Loucy (cell line): ENCODE measurements around the gene NAALAD2.
A peak's percentile ranks its signal among the peaks of the same experiment; 100 is the strongest.

Experiments
- H2AFZ ChIP-seq: fragments of 200-600 bp; sonication (generic); 2 replicates; pipeline ENCODE4 v1.6.0; 2016; ENCODE audit warnings: antibody characterized with exemption, mild to moderate bottlenecking, low read length, moderate library complexity
- H3F3A ChIP-seq: fragments of 200-600 bp; 2 replicates; pipeline ENCODE4 v1.6.0; 2016; ENCODE audit warnings: antibody characterized with exemption, low read depth, mild to moderate bottlenecking
- H3K27me3 ChIP-seq: fragments of 200-600 bp; sonication (generic); 2 replicates; pipeline ENCODE4 v1.6.1; 2014; ENCODE audit warnings: low read length, mild to moderate bottlenecking; ENCODE audit not compliant: insufficient read depth, poor library complexity, severe bottlenecking
- H3K36me3 ChIP-seq: fragments of 200-600 bp; sonication (generic); 2 replicates; pipeline ENCODE4 v1.6.1; 2016; ENCODE audit warnings: low read length; ENCODE audit not compliant: insufficient read depth
- H3K4me1 ChIP-seq: fragments of 200-600 bp; sonication (generic); 2 replicates; pipeline ENCODE4 v1.5.1; 2014; ENCODE audit warnings: low read length, mild to moderate bottlenecking; ENCODE audit not compliant: insufficient read depth, poor library complexity, severe bottlenecking
- H3K4me2 ChIP-seq: fragments of 200-600 bp; sonication (generic); 2 replicates; pipeline ENCODE4 v1.6.0; 2014; ENCODE audit warnings: antibody characterized with exemption, low read length, low read depth, mild to moderate bottlenecking; ENCODE audit not compliant: poor library complexity, severe bottlenecking
- H3K4me3 ChIP-seq: fragments of 200-600 bp; sonication (generic); 2 replicates; pipeline ENCODE4 v1.5.1; 2014; ENCODE audit warnings: low read length, mild to moderate bottlenecking, mixed read lengths; ENCODE audit not compliant: poor library complexity, severe bottlenecking
- H3K79me2 ChIP-seq: fragments of 200-600 bp; sonication (generic); 2 replicates; pipeline ENCODE4 v1.6.1; 2014; ENCODE audit warnings: low read length; ENCODE audit not compliant: insufficient read depth
- H3K9ac ChIP-seq: fragments of 200-600 bp; sonication (generic); 2 replicates; pipeline ENCODE4 v1.6.0; 2014; ENCODE audit warnings: mild to moderate bottlenecking, low read depth, low read length, moderate library complexity; ENCODE audit not compliant: poor library complexity, severe bottlenecking
- H3K9me2 ChIP-seq: fragments of 200-600 bp; sonication (generic); replicated peaks from 2 replicates; pipeline ENCODE4 v1.6.1; 2016; ENCODE audit warnings: low read depth, low read length, mixed read lengths
- H3K9me3 ChIP-seq: fragments of 200-600 bp; sonication (generic); 2 replicates; pipeline ENCODE4 v1.6.1; 2014; ENCODE audit warnings: mild to moderate bottlenecking, antibody characterized with exemption, low read length, low read depth; ENCODE audit not compliant: insufficient read depth
- H4K20me1 ChIP-seq: fragments of 200-600 bp; sonication (generic); 2 replicates; pipeline ENCODE4 v1.6.0; 2014; ENCODE audit warnings: antibody characterized with exemption, low read length, mild to moderate bottlenecking; ENCODE audit not compliant: insufficient read depth, poor library complexity, severe bottlenecking
- EZH2phosphoT487 ChIP-seq: fragments of 200-600 bp; IDR thresholded peaks from 2 replicates; pipeline ENCODE4 v1.6.1; 2018; ENCODE audit warnings: antibody characterized with exemption, mild to moderate bottlenecking, moderate library complexity, borderline replicate concordance
- TF ChIP-seq, protein P1 (sequence below): fragments of 200-600 bp; sonication (generic); conservative IDR thresholded peaks from 2 replicates; pipeline ENCODE4 v1.5.1; 2014; ENCODE audit warnings: mild to moderate bottlenecking, antibody characterized with exemption, low read length

NAALAD2 gene

DNA sequence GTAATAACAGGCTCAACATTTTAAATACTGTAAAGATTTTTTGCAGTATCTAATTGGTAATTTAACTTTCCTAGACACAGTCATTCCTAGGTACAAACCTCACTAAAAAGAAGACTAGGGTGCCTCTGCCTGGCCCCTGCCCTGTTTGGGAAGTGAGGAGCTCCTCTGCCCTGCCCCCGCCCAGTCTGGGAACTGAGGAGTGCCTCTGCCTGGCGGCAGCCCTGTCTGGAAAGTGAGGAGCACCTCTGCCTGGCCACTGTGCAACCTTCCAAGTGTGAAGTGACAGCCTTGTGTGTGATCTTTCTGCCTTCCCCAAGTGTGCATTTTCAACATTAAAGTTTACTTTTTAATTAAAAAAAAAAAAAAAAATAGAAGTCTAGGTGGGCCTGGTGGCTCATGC lies 84.1 kb downstream of the NAALAD2 start:
- H3K4me3 ChIP-seq, result peak overlapping the region; percentile 52
- no peaks in the 10 kb centered on the region for H3K9me2 ChIP-seq
- no peak overlapping the region for H2AFZ ChIP-seq
- H3K9ac ChIP-seq, result no peak overlapping the region
- peaks cover 83% of the 10 kb centered on the region for H4K20me1 ChIP-seq
- H3F3A ChIP-seq, result no peaks in the 10 kb centered on the region
- no peaks in the 10 kb centered on the region for H3K9me3 ChIP-seq
- H3K4me2 ChIP-seq, result peak overlapping the region; percentile 83
- no peak for TF ChIP-seq EZH2phosphoT487
- TF ChIP-seq, protein P1, sequence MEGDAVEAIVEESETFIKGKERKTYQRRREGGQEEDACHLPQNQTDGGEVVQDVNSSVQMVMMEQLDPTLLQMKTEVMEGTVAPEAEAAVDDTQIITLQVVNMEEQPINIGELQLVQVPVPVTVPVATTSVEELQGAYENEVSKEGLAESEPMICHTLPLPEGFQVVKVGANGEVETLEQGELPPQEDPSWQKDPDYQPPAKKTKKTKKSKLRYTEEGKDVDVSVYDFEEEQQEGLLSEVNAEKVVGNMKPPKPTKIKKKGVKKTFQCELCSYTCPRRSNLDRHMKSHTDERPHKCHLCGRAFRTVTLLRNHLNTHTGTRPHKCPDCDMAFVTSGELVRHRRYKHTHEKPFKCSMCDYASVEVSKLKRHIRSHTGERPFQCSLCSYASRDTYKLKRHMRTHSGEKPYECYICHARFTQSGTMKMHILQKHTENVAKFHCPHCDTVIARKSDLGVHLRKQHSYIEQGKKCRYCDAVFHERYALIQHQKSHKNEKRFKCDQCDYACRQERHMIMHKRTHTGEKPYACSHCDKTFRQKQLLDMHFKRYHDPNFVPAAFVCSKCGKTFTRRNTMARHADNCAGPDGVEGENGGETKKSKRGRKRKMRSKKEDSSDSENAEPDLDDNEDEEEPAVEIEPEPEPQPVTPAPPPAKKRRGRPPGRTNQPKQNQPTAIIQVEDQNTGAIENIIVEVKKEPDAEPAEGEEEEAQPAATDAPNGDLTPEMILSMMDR, result no peak
- H3K79me2 ChIP-seq, result peaks cover 93% of the 10 kb centered on the region
- H3K27me3 ChIP-seq, result no peaks in the 10 kb centered on the region
- H3K4me1 ChIP-seq, result peaks cover 56% of the 10 kb centered on the region
- peaks cover 16% of the 10 kb centered on the region for H3K36me3 ChIP-seq

DNA sequence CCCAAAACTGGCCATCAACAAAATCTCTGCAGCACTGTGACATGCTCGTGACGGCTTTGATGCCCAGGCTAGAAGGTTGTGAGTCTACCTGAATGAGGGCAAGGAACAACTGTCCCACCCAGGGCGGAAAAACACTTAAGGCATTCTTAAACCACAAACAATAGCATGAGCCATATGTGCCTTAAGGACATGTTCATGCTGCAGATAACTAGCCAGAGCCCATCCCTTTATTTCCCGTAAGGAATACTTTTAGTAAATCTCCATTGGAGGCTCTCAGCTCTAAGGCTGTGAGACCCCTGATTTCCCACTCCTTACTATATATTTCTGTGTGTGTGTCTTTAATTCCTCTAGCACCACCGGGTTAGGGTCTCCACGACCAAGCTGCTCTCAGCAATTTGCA lies 85.0 kb downstream of the NAALAD2 start:
- TF ChIP-seq EZH2phosphoT487, result no peak
- TF ChIP-seq, protein P1, result no peak
- Histone ChIP-seq H3K4me3 (peak overlapping the region; percentile 90), H3F3A (no peaks in the 10 kb centered on the region), H3K36me3 (peaks cover 10% of the 10 kb centered on the region; the same call in 1 of the 2 replicates), H3K9ac (peak overlapping the region; percentile 80), H4K20me1 (peaks cover 81% of the 10 kb centered on the region), H2AFZ (no peak overlapping the region), H3K4me2 (peak overlapping the region; percentile 83), H3K27me3 (no peaks in the 10 kb centered on the region), H3K9me2 (no peaks in the 10 kb centered on the region), H3K4me1 (peaks cover 63% of the 10 kb centered on the region), H3K9me3 (no peaks in the 10 kb centered on the region), H3K79me2 (peaks cover 89% of the 10 kb centered on the region)

DNA sequence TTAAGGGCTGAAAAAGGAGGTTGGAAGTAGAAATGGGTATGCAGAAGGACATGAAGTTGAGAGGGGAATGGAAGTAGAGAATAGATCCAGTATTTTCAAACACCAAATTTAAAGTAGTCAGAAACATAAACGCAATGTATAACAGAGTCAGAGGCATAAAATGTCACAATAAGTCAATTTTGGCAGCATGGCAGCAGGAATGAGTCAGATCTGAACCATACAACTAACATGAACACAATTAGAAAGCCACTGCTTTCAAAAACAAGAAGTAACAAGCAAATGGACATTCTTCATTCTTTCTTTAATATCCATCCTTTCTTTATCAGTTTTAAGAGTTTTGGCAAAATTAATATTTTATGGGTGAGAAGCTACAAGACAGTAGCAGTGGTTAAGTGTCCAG lies 85.9 kb downstream of the NAALAD2 start:
- peaks cover 65% of the 10 kb centered on the region for H3K4me1 ChIP-seq
- peaks cover 5% of the 10 kb centered on the region; the same call in 1 of the 2 replicates for H3K36me3 ChIP-seq
- peak overlapping the region; percentile 83 for H3K4me2 ChIP-seq
- no peaks in the 10 kb centered on the region for H3F3A ChIP-seq
- no peak for TF ChIP-seq EZH2phosphoT487
- TF ChIP-seq, protein P1, result no peak
- peak overlapping the region; percentile 90 for H3K4me3 ChIP-seq
- peak overlapping the region; percentile 80 for H3K9ac ChIP-seq
- H3K9me3 ChIP-seq, result no peaks in the 10 kb centered on the region
- no peak overlapping the region for H2AFZ ChIP-seq
- peaks cover 80% of the 10 kb centered on the region for H3K79me2 ChIP-seq
- H3K9me2 ChIP-seq, result no peaks in the 10 kb centered on the region
- H3K27me3 ChIP-seq, result no peaks in the 10 kb centered on the region
- peaks cover 71% of the 10 kb centered on the region for H4K20me1 ChIP-seq
